Right kidney (tissue), 1 donor: ENCODE data around the gene GNAO1.

Experiments
- DNase-seq: peaks from one replicate; pipeline ENCODE4 v3.0.0-alpha.2; 2016

Gene GNAO1

DNA sequence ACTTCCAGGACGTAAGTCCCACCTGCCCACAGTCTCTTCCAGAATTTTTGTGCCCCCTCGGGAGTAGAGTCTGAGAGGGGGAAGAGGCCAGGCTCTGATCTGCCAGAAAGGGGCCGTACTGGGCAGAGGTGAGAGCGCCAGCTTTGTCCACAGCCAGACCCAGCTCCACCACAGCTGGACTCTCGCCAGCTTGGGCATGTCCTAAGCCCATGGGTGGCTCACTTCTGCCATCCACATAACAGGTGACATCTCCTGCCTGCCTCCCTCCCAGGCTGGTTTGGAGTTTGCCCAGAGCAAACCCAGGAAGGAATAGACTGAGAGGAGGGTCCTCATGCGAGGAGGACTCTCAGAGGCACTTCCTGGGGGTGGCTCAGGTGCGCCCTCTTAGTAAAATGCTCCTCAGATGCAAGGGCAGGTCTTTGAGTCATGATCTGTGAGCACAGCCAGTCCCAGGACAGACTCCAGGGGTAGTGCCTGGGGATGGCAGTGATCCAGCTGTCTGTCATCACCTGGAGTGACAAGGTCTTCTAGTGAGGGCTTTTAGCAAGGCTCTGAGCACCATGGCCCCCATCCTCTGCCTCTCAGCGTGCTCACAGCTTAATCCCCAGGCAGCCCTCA, 144.9 kb downstream of the GNAO1 start:
- no peak for DNase-seq

DNA sequence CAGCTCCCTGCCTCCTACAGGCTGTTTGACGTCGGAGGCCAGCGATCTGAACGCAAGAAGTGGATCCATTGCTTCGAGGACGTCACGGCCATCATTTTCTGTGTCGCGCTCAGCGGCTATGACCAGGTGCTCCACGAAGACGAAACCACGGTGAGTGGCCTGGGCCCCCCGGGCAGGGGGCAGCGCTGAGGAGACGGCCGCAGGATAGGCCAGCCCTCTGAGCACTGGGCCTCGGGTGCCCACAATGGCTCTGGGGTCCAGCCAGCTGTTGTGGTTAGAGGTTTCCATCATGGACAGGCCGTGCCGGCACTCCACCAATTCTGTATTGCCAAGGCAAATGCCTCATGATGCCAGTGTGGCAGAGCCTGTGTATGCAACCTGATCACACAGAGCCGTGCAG, 145.4 kb downstream of the GNAO1 start:
- no peak for DNase-seq

DNA sequence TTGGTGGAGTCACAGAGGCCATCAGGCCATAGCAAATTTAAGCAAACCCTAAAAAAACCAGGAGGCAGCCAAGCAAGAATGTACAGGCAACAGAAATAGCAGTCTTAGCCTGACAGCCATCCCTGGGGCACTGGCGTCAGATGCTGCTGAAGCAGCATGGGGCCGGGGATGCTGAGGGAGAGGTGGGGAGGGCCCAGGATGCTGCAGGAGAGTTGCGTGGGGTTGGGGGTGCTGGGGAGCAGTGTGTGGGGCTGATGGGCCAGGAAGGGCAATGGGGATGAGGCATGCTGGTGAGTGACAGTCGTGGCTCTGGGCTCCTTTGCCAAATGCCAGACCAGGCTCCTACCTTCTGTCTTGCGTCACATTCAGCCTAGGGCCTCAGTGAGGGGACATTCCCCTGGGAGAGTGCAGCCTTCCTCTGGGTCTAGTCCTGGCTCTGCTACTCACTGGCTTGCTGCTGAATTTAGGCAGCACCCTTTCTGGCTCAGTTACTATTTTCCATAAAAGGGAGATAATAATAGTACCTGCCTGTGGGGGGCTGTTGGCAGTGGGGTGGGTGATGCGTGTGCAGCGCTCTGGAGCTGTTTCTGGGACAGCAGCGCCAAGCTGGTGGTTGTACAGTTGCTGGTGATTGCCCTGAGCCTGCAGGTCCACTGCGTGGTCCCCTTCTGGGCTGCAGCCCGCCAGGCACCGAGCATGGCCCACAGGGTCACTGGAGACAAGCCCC, 146.0 kb downstream of the GNAO1 start:
- DNase-seq = no peak

DNA sequence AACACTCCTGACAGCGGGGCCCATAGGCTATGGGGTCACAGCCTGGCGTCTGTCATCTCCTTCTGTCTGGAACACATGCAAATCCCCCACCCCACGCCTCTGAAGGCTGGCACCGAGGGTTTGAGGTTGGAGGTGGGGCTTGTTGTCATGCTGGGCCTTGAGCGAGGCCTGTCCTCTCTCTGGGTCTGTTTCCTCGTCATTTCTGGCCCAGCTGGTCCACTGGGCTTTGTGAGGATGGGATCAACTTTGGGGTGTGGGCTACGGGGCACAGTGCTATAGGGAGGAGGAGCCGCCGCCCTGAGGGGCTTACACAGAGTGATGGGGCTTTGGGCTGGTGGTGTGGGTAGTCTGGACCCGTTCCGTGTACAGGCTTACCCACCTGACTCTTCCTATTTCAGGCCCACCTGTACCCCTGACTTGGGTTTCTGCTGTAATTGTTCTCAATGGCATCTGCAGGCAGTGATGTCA, 146.6 kb downstream of the GNAO1 start:
- DNase-seq = no peak

DNA sequence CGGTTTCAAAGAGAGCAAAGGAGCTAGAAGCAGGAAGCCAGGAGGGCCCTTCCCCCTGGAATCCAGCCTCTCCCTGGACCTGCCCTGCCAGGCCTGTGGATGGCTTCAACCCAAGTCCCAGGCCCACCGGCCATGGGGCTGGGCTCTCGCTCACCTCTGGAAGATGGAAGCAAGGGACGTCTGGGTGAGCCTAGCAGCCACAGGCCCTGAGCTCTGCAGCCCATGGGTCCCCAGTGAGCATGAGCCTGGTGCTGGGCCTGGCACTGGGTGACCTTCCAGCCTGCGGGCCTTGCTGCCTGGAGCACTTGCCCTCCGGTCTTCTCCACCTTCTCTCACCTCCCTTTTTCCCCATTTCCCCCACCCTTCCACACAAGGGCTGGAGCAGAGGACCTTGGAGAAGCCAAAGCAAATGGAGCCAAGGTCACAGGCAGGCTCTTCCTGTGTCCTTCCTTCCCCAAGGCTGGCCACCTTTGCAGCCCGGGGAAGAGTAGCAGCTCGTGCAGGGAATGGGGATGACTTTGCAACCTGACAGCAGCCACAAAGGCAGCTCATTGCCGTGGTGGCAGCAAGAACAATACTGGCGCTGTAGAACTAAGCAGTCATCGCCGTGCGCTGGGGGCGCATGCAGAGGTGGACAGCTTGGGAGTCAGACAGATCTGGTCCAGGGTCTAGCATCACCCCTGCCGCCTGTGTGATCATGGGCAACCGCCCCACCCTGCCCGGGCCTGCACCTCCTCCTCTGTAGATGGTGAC, 147.5 kb downstream of the GNAO1 start:
- no peak for DNase-seq

DNA sequence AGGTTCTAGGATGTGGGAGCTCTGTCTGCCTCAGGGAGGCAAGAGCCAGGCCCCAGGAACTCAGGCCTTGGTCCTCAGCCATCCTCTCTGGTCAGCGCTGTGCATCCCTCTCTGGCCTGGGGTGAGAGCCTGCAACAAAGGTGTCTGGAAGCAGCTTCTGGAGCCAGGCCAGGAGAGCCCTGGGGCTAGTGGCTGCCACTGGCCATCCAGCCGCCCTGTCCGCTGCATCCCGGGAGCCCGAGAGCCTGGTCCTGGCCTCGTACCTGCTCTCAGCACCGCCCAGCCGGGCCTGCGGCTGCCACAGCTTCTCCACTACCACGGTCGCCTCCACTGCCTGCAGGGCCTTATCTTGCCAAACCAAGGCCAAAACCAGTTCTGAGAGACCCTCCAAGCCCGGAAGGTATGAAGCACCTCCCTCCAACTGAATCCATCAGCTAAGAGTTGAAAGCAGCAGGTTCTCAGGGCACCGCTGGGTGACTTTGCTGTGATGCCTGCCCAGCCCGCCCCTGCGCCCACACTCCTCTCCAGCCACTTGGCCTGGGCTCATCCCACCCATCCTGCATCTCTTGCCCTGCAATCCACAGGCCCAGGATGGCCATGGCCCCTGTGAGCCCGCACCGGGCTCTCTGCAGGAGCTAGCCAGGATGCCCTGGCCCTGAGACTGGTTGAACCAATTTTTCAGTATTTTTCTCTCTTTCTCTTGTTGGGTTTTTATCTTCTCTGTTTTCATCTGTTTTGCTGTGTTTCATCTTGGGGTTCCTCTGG, 148.3 kb downstream of the GNAO1 start:
- no peak for DNase-seq

DNA sequence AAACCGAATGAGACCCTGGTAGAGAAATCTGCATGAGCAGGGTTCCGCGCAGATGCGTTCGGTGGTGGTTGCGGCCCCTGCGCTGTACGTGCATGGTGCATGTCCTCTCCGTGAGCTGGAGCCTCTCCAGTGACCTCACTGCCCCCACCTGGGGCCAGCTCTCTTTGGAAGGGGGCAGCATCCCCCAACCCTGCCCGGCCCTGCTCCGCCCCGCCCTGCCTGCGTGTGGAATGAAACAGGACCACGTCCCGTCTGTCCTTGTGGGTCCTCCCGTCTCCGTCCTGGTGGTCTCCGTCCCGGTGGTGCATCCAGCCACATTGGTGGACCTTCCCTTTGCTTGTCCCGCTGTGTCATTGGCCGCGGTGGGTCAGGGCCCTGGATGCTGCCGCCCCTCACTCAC, 149.1 kb downstream of the GNAO1 start:
- no peak for DNase-seq

DNA sequence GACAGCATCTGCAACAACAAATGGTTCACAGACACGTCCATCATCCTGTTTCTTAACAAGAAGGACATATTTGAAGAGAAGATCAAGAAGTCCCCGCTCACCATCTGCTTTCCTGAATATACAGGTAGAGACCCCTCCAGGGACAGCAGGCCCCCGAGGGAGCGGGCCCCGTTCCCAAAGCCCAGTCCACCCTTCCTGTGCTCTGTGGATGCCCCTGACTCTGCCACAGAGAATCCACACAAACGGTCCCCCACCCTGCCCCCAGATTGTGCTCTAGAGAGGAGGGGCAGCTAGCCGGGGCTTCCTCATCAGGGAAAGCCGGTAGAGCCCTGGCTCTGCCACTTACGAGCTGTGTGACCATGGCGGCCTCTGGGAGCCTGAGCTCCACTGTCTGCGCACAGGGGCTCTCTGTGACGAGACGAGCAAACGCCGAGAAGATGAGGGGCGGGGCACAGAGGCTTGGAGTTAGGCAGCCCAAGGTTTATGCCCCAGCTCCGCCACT, 149.6 kb downstream of the GNAO1 start:
- no peak for DNase-seq

DNA sequence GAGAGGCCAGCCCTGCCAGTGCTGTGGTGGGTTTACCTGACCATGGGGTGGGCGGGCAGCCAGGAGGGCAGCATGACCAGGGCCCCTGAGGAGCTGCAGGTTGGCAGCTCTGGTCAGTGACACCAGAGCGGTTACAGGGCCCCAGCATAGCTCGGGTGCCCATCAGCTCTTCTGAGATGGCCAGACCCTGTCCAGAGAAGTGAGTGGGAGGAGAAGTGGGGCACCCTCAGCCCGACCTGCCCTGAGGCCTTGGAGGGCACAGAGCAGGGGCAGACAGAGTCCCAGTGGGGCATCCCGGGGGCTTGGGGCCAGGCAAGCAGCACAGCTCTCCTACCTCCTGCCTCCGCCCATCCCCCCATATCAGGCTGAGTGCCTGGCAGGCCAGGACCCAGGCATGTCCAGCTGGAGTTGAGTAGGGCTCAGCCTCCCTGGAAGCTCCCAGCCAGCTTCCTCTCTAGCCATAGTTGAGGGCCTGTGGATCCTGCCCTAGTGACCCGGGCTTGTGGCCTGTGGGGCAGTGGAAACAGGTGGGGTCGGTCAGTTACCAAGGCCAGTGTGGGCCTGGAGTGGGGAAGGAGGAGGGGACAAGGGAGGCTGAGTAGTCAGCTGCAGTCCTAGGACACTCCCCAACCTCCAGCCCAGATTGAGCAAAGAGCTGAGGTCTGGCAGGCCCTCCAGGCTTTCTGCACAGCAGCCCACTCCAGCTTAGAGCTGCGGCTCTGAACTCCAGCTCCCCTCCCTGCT, 150.5 kb downstream of the GNAO1 start:
- no peak for DNase-seq

DNA sequence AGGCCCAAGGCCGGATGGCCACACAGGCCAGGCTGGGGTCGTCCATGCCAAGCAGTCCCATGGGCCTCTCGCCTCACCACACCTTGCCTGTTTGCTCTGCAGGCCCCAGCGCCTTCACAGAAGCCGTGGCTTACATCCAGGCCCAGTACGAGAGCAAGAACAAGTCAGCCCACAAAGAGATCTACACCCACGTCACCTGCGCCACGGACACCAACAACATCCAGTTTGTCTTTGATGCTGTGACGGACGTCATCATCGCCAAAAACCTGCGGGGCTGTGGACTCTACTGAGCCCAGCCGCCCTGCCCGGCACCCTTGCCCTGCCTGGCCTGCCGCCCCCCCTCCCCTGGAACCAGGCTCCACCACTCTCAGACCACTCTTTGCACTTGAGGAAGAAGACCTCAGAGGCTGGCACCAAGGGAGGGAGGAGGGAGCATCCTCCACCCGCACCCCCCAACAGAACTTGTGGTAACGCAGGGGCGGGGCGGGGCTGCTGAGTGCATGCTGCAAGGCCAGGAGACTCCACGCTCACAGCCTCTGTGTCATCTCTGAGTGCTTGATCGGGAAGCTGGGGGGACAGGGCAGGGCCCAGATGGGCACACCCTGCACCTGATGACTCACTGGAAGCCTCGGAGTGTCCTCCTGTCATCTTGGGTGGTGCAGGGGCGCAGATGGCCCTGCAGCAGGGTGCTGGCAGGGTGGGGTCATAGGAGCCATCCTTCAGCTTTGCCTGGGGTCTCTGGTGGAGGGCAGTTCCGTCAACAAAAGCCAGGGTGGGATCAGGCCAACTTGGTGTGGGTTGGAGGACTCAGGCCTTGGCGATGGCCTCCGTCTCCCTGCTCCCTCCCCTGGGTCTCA, 152.6 kb downstream of the GNAO1 start:
- no peak for DNase-seq

DNA sequence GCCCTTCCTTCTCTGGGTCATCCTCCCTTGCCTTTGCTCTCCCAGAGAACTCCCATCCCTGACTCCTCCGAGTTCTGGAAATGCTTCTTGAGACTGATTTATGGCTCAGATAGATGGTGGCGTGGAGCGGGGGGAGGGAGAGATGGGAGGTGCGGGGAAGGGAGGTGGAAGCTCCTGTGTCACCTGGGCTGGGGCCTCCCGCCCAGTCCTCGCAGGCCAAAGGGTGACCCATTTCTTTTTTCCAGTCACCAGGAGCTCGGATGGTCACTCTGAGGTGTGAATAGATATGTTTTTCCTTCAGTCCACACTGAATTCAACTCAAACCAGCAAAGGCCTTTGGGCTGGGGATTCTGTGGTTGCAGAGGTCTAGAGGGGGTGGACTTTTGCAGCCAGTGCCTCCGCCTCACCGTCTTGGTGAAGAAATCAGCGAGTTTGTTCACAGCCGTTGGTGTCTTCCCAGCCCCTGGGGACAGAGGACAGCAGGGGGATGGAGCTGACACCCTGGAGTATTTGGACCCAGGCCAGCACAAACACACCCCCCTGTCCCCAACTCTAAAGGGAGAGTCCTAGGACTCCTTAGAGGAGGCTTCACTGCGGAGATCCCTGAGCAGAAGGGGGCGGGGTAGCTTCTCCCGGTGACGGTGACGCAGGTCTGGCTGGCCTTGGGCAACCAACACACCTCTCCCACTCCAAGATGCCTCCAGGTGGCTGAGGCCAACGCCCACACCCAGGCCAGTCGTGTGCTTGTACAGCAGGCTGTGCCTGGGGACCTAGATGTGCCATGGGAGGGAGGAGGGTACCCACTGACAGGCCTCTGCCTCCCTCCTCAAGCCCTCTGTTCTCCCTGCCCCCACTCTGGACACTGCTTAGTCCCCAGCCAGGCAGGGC, 153.5 kb downstream of the GNAO1 start:
- peak; percentile 39 for DNase-seq

DNA sequence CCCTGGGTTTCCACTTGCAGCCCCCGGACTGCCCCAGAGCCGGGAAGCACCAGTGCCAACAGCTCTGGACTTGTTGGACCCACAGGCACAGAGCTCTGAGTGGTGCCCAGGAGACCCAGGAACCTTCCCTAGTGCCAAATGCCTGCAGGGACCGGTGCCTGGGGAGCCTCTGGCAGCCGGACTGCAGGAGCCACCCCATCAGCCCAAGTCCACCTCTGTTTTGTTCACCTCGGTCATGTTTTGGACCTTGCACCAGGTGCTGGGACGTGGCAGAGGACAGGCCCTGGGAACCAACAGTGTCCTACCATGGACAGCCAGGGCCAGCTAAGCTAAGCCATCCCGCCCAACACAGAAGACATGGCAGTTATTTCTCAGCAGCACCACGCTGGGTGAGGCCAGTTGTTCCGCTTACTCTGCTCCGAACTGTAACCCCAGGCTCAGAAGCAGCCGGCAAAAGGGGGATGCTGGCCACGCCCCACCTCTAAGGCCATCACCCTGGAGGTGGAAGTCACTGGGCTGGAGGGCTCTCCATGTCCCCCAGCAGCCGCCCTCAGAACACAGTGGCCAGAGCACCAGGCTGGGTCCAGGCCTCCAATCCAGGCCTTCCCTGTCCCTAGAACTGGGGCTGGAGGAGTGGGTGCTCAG, 154.2 kb downstream of the GNAO1 start:
- DNase-seq = no peak

DNA sequence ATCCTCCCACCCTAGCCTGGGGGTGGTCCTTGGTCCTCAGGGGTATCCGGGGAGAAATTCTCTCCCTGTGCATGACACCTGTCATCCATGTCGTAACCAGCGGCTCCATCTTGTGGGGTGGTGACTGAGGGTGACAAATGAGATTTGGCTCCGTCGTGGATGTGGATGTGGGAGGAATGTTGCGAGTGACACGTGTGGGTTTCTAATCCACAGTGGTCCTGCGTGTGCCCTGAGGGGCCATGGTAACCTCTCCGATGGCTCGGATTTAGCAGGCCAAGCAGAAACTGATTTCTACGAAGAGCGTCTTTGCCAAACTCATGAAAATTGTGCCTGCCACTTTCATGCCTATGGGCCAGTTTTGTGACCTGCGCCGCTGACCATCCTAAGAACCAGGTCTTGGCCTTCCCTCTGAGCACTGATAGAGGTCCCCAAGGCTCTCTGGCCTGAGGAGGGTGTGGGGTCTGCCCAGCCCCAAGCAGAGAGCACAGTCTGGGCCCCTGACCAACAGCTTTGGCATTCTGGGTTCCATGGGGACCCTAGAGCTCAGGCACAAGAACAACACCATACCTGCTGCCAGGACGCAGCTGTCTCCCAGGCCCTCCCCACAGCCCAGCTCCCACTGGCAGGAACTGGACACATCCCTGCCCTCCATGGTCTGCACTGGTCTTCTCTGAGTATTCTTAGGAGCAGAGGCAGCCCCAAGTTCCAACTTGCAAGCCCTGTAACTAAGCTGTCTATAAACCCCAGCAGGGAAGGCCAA, 155.0 kb downstream of the GNAO1 start:
- DNase-seq = no peak

DNA sequence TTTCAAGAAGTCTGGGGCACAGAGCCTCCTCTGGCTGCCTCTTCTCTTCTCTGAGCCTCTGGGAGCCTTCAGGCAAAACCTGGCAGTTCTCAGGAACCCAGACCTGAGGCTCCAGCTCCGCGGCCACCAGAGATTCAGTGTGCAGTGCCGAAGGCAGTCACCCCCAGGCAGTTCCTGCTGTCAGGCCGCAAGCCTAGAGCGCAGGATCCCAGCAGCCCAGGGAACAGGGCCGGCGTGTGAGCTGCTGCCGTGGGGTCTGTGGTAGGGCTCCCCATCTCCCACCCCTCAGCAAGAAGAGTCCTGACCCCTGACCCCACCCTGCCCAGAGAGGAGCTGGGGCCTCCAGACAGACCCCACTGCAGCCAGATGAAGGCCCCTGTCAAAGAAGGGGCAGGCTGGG, 155.9 kb downstream of the GNAO1 start:
- no peak for DNase-seq

DNA sequence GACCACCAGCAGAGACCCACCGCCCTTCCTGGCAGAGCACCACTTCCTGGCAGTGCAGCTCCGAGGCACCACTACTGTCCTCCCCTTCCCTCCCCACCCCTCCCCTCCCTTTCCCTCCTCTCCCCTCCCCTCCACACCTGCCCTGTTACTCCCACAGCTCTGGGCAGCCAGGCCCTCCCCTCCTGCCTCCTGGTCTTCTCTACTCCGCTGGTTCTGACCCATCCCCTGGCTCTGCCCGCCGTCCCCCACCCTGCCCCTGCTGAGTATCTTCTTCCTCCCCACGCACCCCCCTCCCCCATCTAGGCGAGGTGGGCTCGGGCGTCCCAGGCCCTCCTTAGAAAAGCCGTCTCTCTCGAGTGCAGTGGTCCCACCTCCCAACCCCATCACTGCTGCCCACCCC, 156.4 kb downstream of the GNAO1 start:
- no peak for DNase-seq

DNA sequence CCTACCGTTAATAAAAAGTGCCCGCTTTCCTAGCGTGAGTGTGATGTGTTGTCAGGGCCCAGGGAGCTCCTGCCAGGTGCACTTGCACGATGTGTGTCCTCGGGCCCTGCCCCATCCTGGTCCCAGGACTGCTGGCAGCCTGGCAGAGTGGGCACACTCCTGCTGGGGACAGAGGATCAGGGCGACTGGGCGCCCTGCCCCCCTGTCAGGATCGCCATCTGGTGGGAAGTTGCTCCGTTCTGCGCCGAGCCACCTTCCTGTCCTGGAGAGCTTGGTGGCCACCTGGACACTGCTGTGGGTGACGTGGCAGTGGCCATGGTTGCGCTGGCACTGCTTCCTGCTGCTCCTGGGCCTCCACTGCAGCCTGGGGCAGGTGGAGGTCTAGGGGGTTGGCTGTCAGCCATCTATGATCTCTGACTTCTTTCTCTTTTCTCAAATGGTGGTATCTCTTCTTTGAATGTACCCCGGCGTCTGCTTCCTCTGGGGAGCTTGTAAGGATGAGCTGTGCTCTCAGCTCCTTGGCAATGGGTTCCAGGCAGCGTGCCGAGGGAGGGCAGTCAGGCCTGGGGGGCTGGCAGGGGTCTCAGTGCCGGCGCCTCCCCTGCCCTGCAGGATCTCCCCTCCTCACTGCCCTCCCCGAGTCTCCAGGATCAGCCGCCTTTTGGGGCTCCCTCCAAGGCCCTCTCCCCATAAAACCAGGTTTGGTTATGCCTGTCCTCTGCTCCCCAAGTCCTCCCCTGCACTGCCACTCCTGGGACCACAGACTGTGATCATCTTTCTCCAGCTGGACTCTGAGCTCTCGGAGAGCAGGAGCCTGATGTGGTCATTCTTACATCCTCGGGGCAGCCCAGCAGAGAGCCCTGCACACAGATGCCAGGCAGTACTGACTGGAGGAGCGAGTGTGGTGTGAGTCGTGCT, 157.1 kb downstream of the GNAO1 start:
- no peak for DNase-seq

DNA sequence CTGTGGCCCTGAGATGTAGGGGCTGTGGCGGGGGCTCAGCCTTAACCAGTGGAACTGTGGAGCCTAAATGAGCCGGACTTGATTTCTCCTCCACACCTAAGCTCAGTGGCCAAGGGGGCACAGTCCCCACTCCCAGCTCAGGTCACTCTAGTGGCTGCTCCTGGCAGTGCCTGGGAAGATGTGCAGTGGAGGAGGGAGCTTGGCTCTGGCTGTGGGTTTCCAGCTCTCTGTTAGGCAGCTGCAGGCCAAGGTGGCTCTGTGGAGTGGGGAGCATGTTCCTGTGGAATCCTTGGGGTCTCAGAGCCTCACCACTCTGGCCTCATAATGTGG, 157.8 kb downstream of the GNAO1 start:
- no peak for DNase-seq
